Activated T-helper 1 cell treated with anti-CD3 and anti-CD28 coated beads, Interleukin-2, amount 50 U/mL, for 16 hours (primary cell): ENCODE measurements around the gene DDX17.

Source experiments
- DNase-seq, 2 donors: peaks; one replicate each; pipeline ENCODE4 v3.0.0-alpha.2; 2020; ENCODE audit warnings: low read depth in 1 of 2, low spot score in 1 of 2

Gene DDX17

DNA sequence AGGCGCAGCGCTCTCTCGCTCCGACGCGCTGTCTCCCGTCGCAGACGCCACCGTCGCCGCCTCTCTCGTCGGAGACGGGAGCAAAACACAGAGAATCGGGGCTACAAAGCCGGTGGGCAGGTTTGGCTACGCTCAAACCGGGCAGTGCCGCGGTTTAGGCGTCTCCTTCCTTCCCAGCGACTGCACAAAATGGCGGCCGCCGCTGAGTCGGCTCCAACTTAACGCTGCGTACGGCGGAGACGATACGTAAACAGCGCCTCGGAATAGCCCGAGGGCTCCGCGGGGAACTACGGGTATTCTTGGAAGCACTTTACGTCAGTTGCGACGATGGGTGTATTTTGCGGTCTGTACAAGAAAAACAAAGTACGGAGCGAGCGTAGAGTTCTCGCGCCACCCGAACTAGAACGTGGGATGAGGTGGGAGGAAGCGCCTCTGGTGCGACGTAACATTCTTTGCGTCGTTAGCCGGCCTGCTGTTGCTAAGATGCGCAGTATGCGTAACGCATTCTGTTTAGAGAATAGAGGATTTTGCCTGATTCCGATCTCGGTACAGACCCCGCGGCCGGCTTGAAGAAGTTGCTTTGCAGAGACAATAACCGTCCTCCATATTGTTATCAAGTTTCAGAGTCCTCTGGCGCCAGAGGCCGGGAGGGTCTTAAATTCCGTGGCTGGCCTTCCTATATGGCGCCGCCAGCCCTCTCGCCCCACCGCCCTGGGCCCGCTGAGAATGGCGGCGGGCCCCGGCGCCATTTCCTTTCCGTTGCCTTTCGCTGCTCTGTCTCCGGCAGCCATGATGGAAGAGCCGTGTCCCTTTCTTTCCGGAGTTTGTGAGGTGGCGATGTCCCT, at the start of gene DDX17:
Gene DDX17 (minus strand): TSS at position 194 of the 845 bp plus-strand sequence.
- DNase-seq, result peak; percentile 90 to 92

DNA sequence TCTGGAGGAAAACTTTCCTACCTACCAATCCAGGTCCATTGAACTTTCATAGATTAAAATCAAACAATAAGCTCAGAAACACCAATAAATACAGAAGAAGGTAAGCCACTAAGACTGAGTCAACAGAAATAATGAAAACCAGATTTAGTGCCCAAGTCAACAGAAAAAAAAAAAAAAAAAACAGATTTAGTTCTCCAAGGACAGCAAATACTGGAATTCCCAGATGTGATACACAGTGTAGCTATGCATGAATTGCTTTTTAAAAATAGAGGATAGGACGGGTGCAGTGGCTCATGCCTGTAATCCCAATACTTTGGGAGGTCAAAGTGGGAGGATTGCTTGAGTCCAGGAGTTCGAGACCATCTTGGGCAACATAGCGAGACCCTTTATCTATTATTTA, 48.2 kb upstream of the DDX17 start:
- DNase-seq, result no peak

DNA sequence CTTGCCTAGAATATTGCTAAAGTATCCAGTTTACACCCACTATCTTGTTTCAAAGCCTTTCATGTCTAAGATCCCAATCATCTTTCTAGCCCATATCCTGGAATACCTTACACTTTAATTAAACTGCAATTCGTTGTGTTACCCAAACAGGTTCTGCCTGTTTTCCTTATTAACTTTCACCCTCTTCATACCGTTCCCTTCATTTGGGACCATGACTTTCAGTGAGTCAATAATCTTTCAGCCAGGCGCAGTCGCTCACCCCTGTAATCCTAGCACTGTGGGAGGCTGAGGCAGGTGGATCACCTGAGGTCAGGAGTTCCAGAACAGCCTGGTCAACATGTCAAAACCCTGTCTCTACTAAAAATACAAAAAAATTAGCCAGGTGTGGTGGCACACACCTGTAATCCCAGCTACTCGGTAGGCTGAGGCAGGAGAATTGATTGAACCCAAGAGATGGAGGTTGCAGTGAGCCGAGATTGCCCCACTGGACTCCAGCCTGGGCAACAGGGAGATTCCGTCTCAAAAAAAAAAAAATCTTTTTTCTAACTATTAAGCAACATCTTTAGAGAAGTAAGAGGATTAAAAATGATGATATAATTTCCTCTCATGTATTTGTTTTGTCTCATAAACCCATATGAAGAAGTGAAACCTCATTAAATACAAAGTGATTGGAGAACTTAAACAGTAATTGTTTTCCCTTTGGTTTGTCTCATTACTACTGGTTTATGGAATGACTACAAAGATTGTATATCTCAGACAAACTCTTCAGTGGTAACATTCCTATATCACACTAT, 43.2 kb upstream of the DDX17 start:
- no peak for DNase-seq

DNA sequence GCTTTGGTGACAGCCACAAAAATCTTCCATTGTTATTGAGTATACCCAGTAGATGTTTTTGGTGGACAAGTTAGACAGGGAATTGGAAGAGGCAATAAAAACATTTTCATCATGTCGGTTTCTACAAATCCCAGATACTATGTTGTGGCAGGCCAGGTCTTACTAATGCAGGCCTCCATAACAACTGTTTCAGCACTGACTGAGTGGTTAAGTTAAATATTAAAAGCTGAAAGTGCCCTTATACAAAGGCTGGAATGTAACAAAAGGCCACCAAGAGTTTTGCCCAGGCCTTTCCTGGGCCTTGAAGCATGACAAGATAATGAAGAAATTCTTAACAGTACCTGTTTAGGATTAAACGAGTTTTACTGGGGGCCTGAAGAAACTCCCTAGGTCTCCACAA, 34.6 kb upstream of the DDX17 start:
- no peak for DNase-seq

DNA sequence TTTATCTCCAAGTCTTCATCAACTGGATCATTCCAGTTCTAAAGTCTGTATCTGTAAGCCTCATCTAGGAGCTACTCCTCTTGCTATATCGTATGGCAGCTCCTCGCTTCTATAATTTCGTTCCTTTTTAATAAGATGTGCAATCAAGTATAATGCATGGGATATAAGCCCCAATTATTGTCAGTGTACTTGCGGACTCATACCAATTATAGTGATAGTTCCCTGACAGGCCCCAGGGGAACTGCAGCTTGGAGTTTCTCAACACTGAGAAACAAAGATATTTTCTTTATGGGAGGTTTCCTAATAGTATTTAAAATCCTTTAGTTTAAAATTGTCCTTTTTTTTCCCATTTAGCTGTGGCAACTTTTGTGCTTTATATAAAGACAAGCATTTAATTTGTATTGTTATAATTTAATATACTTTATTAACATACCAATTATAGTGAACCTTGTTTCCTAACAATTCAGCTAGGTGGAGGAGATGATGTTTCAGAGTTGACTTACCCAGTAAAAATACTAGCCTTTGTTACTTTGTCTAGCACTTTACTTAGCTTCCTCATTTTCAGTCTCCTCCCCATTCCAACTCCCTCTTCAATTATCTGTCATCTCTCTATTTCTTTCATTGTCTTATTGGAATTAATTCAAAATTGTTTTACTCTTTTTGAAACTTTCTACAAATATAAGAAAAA, 25.3 kb upstream of the DDX17 start:
- no peak for DNase-seq

DNA sequence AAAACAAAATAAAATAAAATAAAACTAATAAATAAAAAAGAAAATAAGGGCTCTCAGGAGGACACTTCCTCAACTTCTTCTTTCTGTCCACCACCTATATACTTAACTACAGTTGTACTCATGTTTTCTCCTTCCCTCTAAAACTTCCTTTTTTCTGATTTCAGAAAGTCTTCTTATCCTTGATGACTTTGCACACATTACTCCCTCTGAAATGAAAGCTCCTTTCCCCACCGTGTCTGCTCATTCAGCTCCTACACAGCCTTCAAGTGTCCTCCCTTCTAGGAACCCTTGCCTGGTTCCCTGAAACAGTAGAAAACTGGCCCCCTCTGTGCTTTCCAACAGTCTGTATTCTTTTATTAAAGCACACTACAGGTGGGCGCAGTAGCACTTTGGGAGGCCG, 18.3 kb upstream of the DDX17 start:
- no peak for DNase-seq

DNA sequence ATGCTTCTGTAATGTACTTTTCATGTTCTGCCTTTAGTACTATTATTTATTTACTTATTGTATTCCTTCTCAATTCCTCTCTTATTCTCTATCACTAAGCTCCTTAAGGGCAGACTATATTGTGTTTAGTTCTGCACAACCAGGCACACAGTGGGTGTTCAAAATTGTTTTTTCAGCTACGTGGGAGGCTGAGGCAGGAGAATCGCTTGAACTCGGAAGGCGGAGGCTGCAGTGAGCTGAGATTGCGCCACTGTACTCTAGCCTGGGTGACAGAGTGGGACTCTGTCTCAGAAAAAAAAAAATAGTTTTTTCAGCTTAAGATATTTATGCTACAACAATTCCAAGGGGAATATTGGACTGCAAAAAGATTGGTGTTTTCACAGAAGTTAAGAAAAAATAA, 17.4 kb upstream of the DDX17 start:
- no peak for DNase-seq

DNA sequence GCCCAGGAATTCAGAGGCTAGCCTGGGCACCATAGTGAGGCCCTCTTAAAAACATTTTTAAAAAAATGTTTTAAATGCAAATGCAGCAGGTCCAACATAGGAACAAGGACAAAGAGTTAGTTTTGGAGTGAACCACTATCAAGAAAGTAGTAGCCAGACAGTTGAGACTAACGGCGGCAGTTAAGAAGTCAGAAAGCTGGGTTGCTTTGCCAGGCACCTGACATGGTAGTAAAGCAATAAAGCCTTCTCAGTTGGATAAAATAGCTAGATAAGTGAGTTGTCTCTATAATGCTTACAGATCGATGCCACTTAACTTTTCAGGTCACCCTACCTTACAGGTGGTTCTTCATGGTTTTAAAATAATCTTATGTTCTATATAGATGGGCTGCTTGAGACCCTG, 16.9 kb upstream of the DDX17 start:
- DNase-seq, result no peak

DNA sequence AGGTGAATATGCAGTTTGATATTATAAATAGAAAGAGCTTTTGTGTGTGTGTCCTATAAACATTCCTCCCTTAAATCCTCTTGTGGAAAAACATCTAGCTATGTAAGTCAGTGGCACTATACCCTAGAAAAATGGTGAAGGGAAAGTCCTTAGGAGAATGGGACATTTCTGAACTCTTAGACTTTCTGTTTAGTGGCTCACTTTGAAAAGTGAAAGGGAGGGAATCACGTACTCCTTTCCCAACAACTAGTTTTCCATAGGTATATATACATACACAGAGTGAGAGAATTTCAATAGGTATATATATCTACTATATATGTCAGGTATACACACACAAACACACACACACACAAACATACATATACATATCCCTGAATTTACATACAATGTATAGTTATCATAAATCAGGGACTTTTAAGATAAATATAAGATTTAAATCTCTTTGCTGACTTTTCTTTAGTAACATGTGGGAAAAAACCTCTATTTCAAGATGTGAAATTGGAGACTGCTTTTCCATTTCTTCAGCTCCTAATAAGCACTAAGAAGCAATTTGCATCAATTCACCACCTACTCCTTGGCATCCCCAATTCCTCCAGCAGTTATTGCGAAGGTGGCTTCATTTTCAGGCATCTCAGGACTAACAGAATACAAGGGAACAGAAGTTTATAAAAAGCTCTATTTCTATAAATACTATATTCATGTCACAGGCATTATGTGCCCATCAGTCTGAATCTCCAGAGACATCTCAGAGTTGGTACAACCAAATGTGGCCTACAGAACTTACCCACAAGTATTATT, 13.5 kb upstream of the DDX17 start:
- no peak for DNase-seq

DNA sequence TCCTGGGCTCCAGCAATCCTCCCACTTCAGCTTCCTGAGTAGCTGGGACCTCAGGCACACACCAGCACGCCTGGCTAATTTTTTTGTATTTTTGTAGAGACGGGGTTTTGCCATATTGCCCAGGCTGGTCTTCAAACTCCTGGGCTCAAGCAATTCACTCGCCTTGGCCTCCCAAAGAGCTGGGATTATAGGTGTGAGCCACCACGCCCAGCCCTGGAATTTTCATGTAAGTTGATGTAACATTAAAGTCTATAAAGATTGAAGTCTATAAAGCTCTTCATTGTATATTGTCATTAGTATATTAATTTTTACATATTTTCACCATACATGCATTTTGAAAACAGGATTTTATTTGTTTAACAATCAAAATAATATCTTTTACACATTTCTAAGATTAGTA, 12.5 kb upstream of the DDX17 start:
- DNase-seq, result no peak

DNA sequence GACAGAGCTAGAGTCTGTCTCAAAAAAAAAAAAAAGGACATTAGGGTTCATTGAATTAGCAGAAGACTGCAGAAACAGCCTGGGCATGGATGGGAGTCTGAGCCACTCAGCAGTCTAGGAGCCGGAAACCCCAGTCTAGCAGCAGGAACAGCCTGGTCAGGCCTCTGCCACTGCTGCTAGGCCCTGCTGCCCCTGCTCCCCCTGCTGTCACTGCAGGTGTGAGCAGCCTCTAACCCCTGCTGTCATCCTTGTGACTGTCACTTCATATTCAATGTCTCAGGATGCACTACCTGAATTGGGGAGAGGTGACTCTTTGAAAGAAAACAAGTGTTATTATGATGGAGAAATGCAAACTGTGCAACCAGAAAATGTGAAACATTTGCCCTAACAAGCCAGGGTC, 7.0 kb upstream of the DDX17 start:
- peak in 1 of 2 donors; percentile 11 for DNase-seq

DNA sequence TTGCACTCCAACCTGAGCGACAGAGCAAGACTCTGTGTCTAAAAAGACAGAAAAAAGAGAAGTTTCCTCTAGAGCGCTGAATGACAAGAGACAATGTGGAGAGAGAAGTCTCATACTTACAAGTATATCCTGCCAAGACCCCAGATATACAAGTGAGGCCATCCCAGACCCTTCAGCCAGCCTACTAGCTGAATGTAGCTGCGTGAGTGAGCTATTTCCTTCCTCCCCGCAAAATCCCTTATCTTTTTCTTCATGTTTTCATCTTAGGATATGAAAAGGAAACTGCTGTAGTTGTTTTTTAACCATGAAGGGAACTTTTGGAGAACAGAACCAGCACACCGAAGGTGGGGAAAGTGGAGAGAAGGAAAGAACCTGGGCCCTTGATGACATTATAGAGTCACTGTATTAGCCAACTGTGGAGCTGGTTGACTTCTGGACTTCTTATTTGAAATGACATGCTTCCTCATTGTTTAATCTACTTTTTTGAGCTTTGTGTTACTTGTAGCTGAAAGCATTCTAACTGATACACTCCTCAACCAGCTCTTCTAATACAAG, 4.4 kb upstream of the DDX17 start:
- DNase-seq, result no peak

DNA sequence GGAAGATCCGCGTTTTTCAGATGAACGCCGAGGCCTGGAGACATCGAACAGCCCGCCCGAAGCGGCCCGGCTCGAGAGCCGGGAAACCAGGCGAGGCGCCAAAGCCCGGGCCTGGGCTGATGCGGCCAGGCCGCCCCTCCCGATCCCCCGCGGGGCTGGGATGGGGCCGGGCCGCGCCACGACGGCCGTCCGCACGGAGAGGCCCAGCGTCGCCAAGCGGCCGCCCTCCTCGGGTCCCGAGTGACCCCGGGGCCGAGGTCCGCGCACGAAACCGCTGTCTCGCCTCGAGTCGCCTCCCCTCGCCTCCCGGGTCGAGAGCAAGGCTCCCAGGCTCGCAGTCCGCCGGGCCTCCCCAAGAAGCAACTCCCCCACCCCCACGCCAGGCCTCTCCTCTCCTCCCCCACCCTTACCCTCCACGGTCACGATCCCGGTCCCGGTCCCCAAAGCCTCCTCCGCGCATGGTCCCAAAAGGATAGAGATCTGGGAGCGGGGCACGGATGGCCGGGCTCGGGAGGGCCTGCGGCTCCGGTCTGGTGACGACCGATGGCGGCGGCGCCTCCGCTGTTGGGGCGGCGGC, 482 bp downstream of the DDX17 start:
- peak; percentile 40 to 49 for DNase-seq

DNA sequence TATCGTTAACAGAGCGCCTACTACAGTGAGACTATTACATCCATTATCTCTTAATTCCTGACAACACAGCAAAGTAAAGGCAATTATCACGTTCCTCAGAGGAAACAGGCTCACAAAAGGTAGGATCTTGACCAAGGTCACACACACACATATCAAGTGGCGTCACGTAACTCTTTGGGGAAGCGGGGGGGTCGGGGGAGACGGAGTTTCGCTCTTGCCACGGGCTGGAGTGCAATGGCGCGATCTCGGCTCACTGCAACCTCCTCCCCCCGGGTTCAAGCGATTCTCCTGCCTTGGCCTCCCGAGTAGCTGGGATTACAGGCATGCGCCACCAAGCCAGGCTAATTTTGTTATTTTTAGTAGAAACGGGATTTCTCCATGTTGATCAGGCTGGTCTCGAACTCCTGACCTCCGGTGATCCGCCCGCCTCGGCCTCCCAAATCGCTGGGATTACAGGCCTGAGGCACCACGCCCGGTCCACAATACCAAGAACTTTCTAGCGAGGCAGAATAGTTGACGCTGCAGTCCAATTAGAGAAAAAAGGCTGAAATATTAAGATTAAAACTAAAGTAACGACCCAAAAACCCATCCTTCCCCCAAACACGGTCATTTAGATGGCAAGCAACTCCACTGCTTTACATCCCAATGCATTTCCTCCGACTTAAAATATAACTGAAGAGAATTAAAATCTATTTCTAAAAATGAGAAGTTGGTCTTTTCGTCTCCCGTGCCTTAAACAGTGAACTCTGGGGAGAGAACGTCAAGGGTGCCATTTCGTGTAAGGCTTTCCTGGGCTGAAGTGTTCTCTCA, 1.2 kb downstream of the DDX17 start:
- DNase-seq, result peak; percentile 30 to 33

DNA sequence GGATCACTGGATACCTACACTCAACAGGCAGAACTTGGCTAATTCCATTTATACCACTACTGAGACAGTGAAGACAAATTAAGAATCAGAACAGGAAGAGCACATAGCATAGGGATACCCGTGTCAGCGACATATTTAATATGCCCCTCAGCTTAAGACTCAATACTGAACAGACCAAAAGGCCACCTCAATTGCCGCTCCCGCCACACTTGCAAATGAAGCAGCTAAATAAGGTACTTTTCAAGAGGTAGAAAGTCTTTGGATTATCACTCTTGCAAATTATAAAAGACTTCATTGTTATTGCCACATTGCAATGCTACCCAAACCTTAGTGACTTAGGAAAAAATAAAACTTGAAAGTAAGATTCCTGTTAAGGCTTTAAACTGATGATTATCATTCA, 3.1 kb downstream of the DDX17 start:
- no peak for DNase-seq

DNA sequence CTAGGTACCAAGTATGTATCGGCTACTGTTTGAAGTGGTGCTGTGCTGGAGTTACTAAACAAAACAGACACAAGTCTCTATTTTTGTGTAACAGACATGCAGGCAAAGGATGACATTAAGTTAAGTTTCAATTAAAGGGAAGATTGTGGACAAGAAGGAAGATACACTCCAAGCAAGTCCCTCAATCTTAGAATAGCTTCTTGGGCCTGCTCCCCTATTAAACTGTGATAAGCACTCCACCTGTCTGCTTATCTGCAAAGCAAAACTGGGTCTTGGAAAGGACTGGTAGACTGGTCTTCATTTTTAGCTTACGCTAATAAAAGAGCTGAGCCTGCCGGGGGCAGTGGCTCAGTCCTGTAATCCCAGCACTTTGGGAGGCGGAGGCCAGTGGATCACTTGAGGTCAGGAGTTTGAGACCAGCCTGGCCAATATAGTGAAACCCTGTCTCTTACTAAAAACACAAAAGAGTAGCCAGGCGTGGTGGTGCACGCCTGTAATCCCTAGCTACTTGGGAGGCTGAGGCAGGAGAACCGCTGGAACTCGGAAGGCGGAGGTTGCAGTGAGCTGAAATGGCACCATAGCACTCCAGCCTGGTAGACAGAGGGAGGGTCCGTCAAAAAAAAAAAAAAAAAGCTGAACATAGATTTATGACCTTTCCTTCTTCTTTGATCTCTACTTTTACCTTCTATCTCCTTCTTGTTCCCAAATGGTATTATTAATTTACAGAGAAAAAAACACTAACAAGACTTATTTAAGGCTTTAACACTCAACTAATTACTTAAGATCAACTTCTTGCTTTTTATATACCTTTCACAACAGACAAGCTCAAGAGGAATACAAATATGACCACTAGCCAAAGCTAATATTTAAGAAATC, 4.1 kb downstream of the DDX17 start:
- no peak for DNase-seq

DNA sequence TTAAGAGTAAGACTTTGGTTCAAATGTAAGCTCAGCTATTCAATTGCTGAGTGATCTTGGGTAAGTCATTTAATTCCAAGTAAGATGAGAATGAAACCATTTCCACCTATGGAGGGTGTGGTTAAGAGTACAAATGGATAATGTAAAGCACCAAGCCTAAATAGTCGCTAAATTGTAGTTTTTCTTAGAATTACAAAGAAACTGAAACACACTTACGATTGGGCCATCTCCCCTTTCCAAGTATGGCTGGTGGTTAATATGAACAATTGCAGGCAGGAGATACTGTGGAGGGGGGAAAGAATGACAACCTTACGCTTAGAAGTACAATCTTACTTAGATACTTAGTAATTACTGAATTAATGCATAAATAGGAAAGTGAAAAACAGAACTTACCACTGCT, 8.2 kb downstream of the DDX17 start:
- no peak for DNase-seq

DNA sequence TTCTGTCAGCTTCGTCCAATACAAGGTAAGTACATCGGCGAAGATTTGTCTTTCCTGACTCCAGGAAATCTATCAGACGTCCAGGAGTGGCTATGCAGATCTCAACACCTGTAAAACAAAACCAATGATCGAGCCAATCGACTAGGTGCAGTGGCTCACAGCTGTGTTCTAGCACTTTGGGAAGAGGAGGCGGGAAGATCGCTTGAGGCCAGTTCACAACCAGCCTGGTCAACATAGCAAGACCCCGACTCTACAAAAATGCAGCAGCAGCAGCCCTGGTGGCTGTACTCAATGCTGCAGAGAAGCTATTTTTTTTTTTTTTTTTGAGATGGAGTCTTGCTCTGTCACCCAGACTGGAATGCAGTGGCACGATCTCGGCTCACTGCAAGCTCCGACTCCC, 11.2 kb downstream of the DDX17 start:
- no peak for DNase-seq

DNA sequence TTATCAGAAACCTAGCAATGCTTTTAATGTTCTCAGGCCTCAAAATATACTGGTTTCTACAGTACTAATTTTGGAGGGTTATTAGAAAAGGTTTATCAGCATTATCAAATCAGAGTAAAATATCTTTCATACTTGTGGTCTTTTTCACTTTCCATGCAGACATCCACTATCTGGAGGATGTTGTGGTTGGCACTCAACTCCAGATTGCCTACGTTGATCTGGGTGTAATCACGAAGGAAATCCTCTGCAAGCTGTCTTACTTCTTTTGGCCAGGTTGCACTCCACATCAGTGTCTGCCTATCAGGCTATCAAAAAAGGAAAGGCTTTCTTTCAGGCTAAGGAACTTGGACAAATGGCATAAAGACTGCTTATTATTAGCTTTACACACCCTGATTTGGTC, 11.6 kb downstream of the DDX17 start:
- no peak for DNase-seq
